HepG2 (cell line): ENCODE data around the gene PYGB. TPM values are rescaled to one million over a fixed set of nuclear protein-coding genes. Genes with fewer than 3 reads are reported as not detected.

Experiments
- ASH2L ChIP-seq: fragments of 300-600, 200-600 bp; sonication (generic); IDR thresholded peaks from 2 replicates; pipeline ENCODE4 v1.7.0; 2017; ENCODE audit warnings: low read depth, mild to moderate bottlenecking, moderate library complexity, mixed read lengths, low read length; ENCODE audit not compliant: insufficient read length
- ETV5 ChIP-seq: IDR thresholded peaks from 2 replicates; pipeline ENCODE4 v1.6.1; 2018; ENCODE audit warnings: missing biosample characterization, missing genetic modification reagents, inconsistent platforms, borderline replicate concordance
- KLF12 ChIP-seq: sonication (generic); formaldehyde crosslinking; IDR thresholded peaks from 2 replicates; pipeline ENCODE4 v1.4.0; 2020; ENCODE audit warnings: missing genetic modification reagents, borderline replicate concordance
- TSC22D2 ChIP-seq: sonication (generic); formaldehyde crosslinking; IDR thresholded peaks from 2 replicates; pipeline ENCODE4 v1.5.1; 2020; ENCODE audit warnings: missing genetic modification reagents, mild to moderate bottlenecking, borderline replicate concordance
- XBP1 ChIP-seq: sonication (generic); formaldehyde crosslinking; IDR thresholded peaks from 2 replicates; pipeline ENCODE4 v1.5.0; 2020; ENCODE audit warnings: missing genetic modification reagents
- ZNF430 ChIP-seq: sonication (generic); formaldehyde crosslinking; IDR thresholded peaks from 2 replicates; pipeline ENCODE4 v1.9.0; 2021; ENCODE audit warnings: mild to moderate bottlenecking, missing genetic modification reagents
- ZSCAN9 ChIP-seq: IDR thresholded peaks from 2 replicates; pipeline ENCODE4 v1.6.1; 2016; ENCODE audit warnings: borderline replicate concordance
- ZZZ3 ChIP-seq: sonication (generic); formaldehyde crosslinking; IDR thresholded peaks from 2 replicates; pipeline ENCODE4 v1.4.0; 2020; ENCODE audit warnings: missing genetic modification reagents, mild to moderate bottlenecking, borderline replicate concordance
- polyA plus RNA-seq, 8 experiments: library from polyadenylated mRNA; depleted of rRNA in 3 of 8; stranded (reverse) in 7 of 8; unstranded in 1 of 8; fragments of >200 nt; fragmentation: Illumina TruSeq in 4 of 8; extraction: Trizol in 4 of 8; gene quantifications; 2 replicates each; pipeline versions ENCODE4 v1.2.1 to v1.2.3, GENCODE V29; 2011 to 2016; ENCODE audit warnings: low read depth in 4 of 8, missing spikeins in 1 of 8, mixed read lengths in 1 of 8; ENCODE audit not compliant: insufficient read depth in 1 of 8
- total RNA-seq, 5 experiments: library from RNA; depleted of rRNA; stranded (reverse); fragments of >200 nt; fragmentation: Illumina TruSeq; extraction: Trizol; gene quantifications; 2 replicates each; pipeline ENCODE4 v1.2.3, GENCODE V29; 2016; ENCODE audit warnings: low read depth in 1 of 5
- TF ChIP-seq, protein P1 (sequence below): sonication (generic); formaldehyde crosslinking; IDR thresholded peaks from 2 replicates; pipeline ENCODE4 v1.8.0; 2022; ENCODE audit warnings: missing genetic modification reagents, mild to moderate bottlenecking, borderline replicate concordance
- TF ChIP-seq, protein P2 (sequence below): sonication (generic); formaldehyde crosslinking; IDR thresholded peaks from 2 replicates; pipeline ENCODE4 v1.5.1; 2020; ENCODE audit warnings: mild to moderate bottlenecking, missing genetic modification reagents, moderate library complexity
- TF ChIP-seq, protein P3 (sequence below): sonication (generic); formaldehyde crosslinking; IDR thresholded peaks from 2 replicates; pipeline ENCODE4 v1.5.0; 2020; ENCODE audit warnings: mild to moderate bottlenecking, missing genetic modification reagents
- TF ChIP-seq, protein P4 (sequence below), 2 experiments: sonication (generic) in 1 of 2; formaldehyde crosslinking in 1 of 2; IDR thresholded peaks; 2 replicates each; pipeline versions ENCODE4 v1.4.0 to v1.6.1; 2016 to 2020; ENCODE audit warnings: borderline replicate concordance in 1 of 2, low read depth in 1 of 2, mild to moderate bottlenecking in 1 of 2, missing genetic modification reagents in 1 of 2

PYGB gene
- total and polyA plus RNA-seq, 2 of the 13 experiments (the other 11 are each of a cell fraction or from before 2014, with no cell fraction given): 24.2 to 86.3 TPM

DNA sequence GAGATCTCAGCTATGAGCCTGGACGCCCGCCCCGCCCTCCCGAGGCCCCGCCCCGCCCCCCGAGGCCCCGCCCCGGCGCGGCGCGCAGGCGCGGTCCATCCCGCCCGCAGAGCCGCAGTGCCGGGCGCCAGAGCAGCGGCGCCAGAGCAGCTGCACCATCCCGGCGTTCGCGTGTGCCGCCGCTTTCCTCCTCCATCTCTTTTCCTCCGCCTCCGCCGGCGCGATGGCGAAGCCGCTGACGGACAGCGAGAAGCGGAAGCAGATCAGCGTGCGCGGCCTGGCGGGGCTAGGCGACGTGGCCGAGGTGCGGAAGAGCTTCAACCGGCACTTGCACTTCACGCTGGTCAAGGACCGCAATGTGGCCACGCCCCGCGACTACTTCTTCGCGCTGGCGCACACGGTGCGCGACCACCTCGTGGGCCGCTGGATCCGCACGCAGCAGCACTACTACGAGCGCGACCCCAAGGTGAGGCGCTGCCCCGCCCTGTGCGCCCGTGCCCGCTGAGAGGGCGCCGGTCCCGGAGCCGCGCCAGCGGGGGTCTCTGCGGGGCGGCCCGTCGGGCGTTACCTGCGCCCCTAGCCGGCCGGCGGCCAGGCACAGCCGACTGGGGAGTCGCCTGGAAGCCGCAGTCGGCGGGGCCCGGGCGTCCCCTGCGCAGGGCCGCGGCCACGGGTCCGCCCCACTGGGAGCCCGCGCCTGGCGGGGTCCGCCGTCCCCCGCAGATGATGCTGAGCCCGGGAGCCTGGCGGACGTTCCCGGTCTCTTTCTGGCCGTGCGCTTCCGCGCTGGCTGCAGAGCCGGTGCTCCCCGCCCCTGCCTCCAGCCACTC lies at the start of gene PYGB (continued):
- TF ChIP-seq, protein P1, sequence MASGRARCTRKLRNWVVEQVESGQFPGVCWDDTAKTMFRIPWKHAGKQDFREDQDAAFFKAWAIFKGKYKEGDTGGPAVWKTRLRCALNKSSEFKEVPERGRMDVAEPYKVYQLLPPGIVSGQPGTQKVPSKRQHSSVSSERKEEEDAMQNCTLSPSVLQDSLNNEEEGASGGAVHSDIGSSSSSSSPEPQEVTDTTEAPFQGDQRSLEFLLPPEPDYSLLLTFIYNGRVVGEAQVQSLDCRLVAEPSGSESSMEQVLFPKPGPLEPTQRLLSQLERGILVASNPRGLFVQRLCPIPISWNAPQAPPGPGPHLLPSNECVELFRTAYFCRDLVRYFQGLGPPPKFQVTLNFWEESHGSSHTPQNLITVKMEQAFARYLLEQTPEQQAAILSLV (CRISPR knock-in tag): peak; percentile 94
- TF ChIP-seq, protein P2, sequence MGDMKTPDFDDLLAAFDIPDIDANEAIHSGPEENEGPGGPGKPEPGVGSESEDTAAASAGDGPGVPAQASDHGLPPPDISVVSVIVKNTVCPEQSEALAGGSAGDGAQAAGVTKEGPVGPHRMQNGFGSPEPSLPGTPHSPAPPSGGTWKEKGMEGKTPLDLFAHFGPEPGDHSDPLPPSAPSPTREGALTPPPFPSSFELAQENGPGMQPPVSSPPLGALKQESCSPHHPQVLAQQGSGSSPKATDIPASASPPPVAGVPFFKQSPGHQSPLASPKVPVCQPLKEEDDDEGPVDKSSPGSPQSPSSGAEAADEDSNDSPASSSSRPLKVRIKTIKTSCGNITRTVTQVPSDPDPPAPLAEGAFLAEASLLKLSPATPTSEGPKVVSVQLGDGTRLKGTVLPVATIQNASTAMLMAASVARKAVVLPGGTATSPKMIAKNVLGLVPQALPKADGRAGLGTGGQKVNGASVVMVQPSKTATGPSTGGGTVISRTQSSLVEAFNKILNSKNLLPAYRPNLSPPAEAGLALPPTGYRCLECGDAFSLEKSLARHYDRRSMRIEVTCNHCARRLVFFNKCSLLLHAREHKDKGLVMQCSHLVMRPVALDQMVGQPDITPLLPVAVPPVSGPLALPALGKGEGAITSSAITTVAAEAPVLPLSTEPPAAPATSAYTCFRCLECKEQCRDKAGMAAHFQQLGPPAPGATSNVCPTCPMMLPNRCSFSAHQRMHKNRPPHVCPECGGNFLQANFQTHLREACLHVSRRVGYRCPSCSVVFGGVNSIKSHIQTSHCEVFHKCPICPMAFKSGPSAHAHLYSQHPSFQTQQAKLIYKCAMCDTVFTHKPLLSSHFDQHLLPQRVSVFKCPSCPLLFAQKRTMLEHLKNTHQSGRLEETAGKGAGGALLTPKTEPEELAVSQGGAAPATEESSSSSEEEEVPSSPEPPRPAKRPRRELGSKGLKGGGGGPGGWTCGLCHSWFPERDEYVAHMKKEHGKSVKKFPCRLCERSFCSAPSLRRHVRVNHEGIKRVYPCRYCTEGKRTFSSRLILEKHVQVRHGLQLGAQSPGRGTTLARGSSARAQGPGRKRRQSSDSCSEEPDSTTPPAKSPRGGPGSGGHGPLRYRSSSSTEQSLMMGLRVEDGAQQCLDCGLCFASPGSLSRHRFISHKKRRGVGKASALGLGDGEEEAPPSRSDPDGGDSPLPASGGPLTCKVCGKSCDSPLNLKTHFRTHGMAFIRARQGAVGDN (CRISPR knock-in tag): peak; percentile 90
- TF ChIP-seq ETV5 (CRISPR knock-in tag) (peak; percentile 81), KLF12 (CRISPR knock-in tag) (peak; percentile 92), ZZZ3 (CRISPR knock-in tag) (peak; percentile 83; the same call in 1 of the 2 replicates), XBP1 (CRISPR knock-in tag) (peak; percentile 88), ZNF430 (CRISPR knock-in tag) (peak; percentile 90), TSC22D2 (CRISPR knock-in tag) (peak; percentile 80; the same call in 1 of the 2 replicates), ASH2L (peak; percentile 89), ZSCAN9 (CRISPR knock-in tag) (peak; percentile 89)
- TF ChIP-seq, protein P3, sequence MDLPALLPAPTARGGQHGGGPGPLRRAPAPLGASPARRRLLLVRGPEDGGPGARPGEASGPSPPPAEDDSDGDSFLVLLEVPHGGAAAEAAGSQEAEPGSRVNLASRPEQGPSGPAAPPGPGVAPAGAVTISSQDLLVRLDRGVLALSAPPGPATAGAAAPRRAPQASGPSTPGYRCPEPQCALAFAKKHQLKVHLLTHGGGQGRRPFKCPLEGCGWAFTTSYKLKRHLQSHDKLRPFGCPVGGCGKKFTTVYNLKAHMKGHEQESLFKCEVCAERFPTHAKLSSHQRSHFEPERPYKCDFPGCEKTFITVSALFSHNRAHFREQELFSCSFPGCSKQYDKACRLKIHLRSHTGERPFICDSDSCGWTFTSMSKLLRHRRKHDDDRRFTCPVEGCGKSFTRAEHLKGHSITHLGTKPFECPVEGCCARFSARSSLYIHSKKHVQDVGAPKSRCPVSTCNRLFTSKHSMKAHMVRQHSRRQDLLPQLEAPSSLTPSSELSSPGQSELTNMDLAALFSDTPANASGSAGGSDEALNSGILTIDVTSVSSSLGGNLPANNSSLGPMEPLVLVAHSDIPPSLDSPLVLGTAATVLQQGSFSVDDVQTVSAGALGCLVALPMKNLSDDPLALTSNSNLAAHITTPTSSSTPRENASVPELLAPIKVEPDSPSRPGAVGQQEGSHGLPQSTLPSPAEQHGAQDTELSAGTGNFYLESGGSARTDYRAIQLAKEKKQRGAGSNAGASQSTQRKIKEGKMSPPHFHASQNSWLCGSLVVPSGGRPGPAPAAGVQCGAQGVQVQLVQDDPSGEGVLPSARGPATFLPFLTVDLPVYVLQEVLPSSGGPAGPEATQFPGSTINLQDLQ (CRISPR knock-in tag): peak; percentile 65; the same call in 1 of the 2 replicates
- TF ChIP-seq, protein P4, sequence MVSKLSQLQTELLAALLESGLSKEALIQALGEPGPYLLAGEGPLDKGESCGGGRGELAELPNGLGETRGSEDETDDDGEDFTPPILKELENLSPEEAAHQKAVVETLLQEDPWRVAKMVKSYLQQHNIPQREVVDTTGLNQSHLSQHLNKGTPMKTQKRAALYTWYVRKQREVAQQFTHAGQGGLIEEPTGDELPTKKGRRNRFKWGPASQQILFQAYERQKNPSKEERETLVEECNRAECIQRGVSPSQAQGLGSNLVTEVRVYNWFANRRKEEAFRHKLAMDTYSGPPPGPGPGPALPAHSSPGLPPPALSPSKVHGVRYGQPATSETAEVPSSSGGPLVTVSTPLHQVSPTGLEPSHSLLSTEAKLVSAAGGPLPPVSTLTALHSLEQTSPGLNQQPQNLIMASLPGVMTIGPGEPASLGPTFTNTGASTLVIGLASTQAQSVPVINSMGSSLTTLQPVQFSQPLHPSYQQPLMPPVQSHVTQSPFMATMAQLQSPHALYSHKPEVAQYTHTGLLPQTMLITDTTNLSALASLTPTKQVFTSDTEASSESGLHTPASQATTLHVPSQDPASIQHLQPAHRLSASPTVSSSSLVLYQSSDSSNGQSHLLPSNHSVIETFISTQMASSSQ (IDR thresholded peaks at IDR 0.05; ENCODE audit: low read depth): no peak
- TF ChIP-seq, protein P4 (CRISPR knock-in tag; IDR thresholded peaks at IDR 0.05; ENCODE audit: borderline replicate concordance): peak; percentile 85
